Stomach (tissue), 4 donors: Measurements from ENCODE around the gene OPALIN.

Experiments used
- CTCF ChIP-seq, 7 experiments: fragments of 450-650 bp in 4 of 7; fragments of 200-600 bp in 3 of 7; sonication (generic) in 3 of 7; IDR thresholded peaks; one replicate each; pipeline ENCODE4 v1.5.1; 2016 to 2019; ENCODE audit warnings: antibody characterized with exemption in 7 of 7, control low read depth in 2 of 7, mild to moderate bottlenecking in 1 of 7
- EP300 ChIP-seq: sonication (generic); formaldehyde crosslinking; IDR thresholded peaks from one replicate; pipeline ENCODE4 v1.6.1; 2017; ENCODE audit warnings: antibody characterized with exemption
- POLR2AphosphoS5 ChIP-seq, 3 donors: sonication (generic); formaldehyde crosslinking; IDR thresholded peaks; one replicate each; pipeline ENCODE4 v1.6.1; 2016; ENCODE audit warnings: antibody characterized with exemption in 3 of 3

DNA sequence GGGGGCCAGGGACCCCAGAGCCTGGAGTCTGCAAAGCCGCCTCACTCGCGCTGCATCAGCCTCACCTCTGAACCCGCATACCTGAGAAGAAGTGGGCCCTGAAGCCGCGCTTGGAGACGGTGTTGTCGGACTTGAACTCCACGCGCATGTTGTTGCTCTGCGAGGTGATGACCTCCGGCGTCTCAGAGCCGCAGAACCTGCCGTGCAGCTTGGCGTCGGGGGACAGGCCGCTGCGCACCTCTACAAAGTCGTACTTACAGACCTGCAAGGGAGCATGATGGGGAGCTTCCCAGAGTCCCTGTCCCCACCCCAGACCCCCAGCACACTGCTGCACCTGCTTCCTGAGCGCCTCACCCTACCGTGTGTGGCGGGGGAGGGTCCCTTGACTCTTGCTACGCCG is 25.7 kb upstream of the OPALIN start:
- TF ChIP-seq CTCF (IDR thresholded peaks at IDR 0.05) (no peak), EP300 (no peak), POLR2AphosphoS5 (IDR thresholded peaks at IDR 0.05) (no peak)
